Measurements from ENCODE around the gene CDC42EP2. TPM values are rescaled to one million over a fixed set of nuclear protein-coding genes. Genes with fewer than 3 reads are reported as not detected.
"Not testable (repeated sequence)": the region's sequence is repeated elsewhere in the genome, so short reads cannot be mapped to it uniquely, and the experiment has no call there.

CDC42EP2 gene
- total RNA-seq, 1 donor, result 0.81 TPM

DNA sequence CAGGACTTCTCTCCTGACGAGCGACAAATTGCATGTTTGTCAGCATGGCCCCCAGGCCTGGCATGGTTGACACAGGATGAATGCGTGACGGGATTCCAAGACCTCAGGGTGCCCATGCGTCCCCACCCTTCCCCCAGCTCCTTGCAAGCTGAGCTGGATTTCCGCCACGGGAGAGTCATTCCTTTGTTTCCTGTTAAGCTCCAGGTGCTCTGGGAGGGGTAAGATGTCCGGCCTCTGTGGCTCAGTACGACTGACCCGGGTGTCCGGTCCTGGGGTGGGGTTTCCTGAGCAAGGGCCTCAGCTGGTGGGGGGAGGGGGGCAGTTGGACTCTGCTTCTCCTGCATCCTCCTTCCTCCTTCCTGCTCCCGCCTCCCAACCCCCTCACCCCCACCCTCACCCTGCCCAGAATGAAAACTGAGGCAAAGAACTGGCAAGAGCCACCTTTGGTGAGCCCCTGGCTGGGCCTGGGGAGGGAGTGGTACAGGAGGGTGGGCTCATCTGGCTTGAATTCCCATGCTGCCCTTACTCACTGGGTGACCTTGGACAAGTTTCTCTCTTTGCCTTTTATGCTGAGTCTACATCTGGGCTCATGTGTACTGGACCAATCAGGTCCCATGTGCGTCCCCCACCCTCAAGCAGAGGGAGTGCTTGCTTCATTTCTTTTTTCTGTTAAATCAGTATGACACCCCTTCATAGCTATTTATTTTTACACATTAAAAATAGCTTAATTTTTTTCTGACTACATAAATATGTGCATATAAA lies 2.5 kb downstream of the CDC42EP2 start:
- no peak for DNase-seq (ENCODE audit: low read depth in 2 of 3, low spot score in 2 of 3)

DNA sequence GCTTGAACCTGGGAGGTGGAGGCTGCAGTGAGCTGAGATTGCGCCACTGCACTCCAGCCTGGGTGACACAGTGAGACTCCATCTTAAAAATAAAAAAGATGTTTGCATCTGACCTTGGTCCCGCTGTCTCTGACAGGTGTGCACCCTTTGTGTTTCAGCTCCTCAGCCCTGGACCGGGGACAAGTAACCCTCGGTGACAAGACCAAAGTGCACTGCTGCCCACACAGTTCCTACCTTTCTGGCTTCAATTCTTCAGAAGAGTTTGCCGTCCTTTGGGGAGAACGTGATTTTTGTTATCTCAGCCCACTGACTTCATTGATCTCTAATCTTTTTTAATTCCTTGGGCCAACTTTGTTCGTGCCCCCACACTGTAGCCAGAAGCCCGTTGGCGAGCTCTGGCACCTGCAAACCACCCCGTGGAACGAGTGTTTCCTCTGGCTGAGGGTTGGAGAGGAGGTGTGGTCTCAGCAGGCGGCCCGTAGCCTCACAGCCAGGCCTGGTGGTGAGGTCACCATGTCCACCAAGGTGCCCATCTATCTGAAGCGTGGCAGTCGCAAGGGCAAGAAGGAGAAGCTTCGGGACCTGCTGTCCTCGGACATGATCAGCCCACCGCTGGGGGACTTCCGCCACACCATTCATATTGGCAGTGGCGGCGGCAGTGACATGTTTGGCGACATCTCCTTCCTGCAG lies 5.9 kb downstream of the CDC42EP2 start:
- DNase-seq (ENCODE audit: low read depth in 2 of 3, low spot score in 2 of 3), result no peak

GRCh38 chr11:65321076-65321475 lies 6.4 kb downstream of the CDC42EP2 start:
- DNase-seq (ENCODE audit: low read depth in 2 of 3, low spot score in 2 of 3), result no peak

- DNase-seq (ENCODE audit: low read depth in 2 of 3, low spot score in 2 of 3), result no peak
These were observed 7.3 kb downstream of the CDC42EP2 start for GRCh38 chr11:65321828-65322485.

DNA sequence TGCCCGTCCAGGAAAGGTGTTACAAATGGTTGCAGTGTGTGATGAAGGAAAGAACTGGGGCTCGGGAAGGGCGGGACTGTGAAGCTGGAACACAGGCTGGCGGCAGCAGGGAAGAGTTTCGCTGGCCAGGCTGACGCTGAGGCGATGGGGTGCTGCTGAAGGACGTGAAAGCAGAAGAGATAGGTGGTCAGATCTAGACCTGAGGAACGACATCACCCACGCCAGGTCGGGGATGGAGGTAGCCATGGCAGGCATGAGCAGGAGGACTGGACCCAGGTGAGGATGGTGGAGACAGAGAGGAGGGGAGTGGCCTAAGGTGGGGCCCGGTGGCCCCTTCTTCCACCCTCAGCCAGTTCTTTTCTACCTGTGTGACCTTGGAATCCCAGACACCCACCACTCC lies 9.1 kb downstream of the CDC42EP2 start:
- no peak for DNase-seq (ENCODE audit: low read depth in 2 of 3, low spot score in 2 of 3)

DNA sequence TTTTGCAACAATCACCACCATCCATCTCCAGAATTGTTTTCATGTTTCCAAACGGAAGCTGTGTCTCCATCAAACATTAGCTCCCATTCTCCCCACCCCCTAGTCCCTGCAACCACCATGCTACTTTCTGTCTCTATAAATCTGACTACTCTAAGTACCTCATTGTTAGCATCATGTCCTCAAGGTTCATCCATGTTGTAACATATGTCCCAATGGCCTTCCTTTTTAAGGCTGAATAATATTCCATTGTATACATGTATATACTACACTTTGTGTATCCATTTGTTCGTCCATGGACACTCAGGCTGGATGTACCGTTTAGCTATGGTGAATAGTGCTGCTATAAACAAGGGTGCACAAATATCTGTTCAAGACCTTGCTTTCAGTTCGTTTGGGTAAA lies 10.8 kb downstream of the CDC42EP2 start:
- DNase-seq (ENCODE audit: low read depth in 2 of 3, low spot score in 2 of 3), result no peak

DNA sequence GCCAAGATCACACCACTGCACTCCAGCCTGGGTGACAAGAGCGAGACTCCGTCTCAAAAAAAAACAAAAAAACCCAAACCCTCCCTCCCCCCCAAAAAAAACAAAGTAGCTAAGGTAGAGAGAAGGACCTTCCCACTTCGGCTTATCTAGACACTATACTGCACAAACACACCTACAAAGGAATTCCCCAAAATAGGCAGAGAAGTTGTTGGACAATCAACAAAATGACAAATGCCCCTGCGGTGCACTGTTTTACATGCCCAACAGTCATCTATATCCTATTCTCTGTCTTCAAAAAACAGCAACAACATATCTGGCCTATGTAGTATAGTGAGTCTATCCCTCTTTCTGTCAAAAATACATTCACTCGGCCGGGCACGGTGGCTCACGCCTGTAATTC lies 12.4 kb downstream of the CDC42EP2 start:
- no peak for DNase-seq (ENCODE audit: low read depth in 2 of 3, low spot score in 2 of 3)

DNA sequence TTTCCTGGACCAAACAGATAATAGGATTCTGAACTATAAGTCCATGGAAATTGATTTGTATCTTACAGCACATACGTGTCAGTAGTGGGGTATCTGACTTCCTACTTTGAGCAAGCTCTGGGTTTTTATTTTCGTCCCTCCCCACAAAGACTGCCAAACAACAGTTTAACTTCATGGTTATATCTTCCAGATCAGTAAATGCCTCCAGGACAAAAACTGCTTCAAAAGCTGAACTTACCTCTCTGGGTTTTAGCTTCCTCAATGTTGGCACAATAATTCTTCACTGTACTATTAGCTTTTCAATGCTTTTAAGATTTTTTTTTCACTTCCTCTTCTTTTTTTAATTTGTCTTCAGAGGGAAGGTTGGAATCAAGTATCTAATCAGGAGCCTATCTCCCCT lies 14.8 kb downstream of the CDC42EP2 start:
- DNase-seq (ENCODE audit: low read depth in 2 of 3, low spot score in 2 of 3), result no peak

GRCh38 chr11:65329944-65330403 lies 15.3 kb downstream of the CDC42EP2 start:
- DNase-seq (ENCODE audit: low read depth in 2 of 3, low spot score in 2 of 3), result peak; percentile 78 to 93 (median 87)

- no peak for DNase-seq (ENCODE audit: low read depth in 2 of 3, low spot score in 2 of 3)
These were observed 15.9 kb downstream of the CDC42EP2 start for GRCh38 chr11:65330544-65330943.

DNA sequence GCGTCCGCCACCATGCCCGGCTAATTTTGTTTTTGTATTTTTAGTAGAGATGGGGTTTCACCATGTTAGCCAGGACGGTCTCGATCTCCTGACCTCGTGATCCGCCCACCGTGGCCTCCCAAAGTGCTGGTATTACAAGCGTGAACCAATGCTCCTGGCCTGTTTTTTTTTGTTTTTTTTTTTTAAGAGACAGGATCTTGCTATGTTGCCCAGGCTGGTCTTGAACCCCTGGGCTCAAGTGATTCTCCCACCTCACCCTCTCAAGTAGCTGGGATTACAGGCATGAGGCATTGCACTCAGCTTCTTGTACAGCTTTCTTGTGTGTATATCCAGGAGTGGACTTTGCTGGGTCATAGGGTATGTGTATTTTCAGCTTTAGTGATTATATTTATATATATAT lies 17.9 kb downstream of the CDC42EP2 start:
- not testable (repeated sequence) for DNase-seq (ENCODE audit: low read depth in 2 of 3, low spot score in 2 of 3)

DNA sequence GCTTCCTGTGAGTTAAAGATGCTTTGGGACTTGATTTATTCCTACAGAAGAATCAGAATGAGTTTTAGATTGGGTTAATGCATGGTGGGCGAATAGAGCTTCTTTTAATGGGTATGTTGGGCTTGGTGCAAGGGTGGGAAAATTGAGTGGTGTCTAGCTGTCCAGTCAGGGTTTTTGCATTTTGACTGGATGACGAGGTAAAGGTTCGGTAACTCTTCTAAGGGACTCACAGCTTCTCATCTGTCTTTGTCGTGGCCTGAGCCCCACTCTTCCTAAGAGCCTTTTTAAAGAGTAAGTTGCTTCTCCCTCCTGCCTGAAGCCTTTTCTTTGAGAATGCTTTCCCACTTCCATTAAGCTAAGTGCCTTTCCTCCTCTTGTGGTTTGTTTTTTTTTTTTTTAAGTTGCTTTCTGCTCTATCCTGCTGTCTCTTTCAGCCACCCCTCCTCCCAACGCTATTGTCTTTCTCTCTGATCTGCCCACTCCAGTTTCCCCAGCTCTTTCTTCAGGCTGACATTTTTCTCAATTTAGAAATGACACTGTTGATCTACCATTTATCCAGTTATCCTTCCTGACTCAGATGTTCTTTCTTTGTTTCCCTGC lies 20.1 kb downstream of the CDC42EP2 start:
- DNase-seq (ENCODE audit: low read depth in 2 of 3, low spot score in 2 of 3), result no peak

DNA sequence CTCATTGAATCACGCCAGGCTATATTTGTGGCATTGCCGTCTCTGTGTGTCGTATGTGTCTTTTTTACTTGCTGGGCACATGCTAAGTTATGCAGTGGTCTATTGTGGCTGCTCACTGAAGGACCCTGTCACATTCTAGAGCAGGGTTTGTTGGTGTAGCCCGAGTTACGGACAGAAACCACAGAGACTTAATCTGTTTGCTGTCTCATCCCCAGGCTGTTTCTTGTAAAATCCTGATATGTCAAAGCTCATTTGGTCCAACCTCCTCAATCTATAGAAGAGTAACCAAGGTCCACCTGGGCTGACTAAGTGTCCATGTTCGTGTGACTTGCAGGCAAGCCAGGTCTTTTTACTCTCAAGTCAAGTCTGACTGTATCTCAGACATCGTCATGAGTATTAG lies 24.0 kb downstream of the CDC42EP2 start:
- no peak for DNase-seq (ENCODE audit: low read depth in 2 of 3, low spot score in 2 of 3)

GRCh38 chr11:65340226-65340625 lies 25.6 kb downstream of the CDC42EP2 start:
- DNase-seq (ENCODE audit: low read depth in 2 of 3, low spot score in 2 of 3), result no peak

DNA sequence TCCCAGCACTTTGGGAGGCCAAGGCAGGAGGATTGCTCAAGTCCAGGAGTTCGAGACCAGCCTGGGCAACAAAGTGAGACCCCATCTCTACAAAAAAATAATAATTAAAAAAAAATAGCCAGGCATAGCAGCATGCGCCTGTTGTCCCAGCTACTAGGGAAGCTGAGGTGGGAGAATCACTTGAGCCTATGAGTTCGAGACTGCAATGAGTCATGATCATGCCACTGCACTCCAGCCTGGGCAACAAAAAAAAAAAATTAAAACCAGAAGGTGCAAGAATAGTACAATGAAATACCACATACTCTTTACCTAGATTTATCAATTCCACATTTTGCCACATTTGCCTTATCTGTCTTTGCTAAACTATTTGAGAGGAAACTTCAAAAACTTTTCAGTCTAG lies 27.2 kb downstream of the CDC42EP2 start:
- DNase-seq (ENCODE audit: low read depth in 2 of 3, low spot score in 2 of 3), result no peak

GRCh38 chr11:65351511-65351910 lies 36.8 kb downstream of the CDC42EP2 start:
- no peak for DNase-seq (ENCODE audit: low read depth in 2 of 3, low spot score in 2 of 3)

GRCh38 chr11:65352783-65353182 lies 38.1 kb downstream of the CDC42EP2 start:
- peak in 1 of 3 donors; percentile 64 for DNase-seq (ENCODE audit: low read depth in 2 of 3, low spot score in 2 of 3)

- DNase-seq (ENCODE audit: low read depth in 2 of 3, low spot score in 2 of 3), result no peak
These were observed 38.7 kb downstream of the CDC42EP2 start for GRCh38 chr11:65353376-65353775.

- DNase-seq (ENCODE audit: low read depth in 2 of 3, low spot score in 2 of 3), result no peak
These were observed 39.2 kb downstream of the CDC42EP2 start for GRCh38 chr11:65353900-65354264.

- DNase-seq (ENCODE audit: low read depth in 2 of 3, low spot score in 2 of 3), result peak; percentile 85 to 98 (median 97)
These were observed 39.8 kb downstream of the CDC42EP2 start, which contains the start of gene TIGD3 for GRCh38 chr11:65354265-65355012. Gene TIGD3 (plus strand): TSS chr11:65354751. CDS start chr11:65355809, 1,058 bp downstream.
